A549 (cell line): ENCODE results near the gene GRIN3A.

Source experiments
- CEBPB ChIP-seq, 2 experiments: fragments of >200 bp in 1 of 2; sonication (Bioruptor Twin) in 1 of 2; formaldehyde crosslinking in 1 of 2; IDR thresholded peaks; 2 replicates each; pipeline ENCODE4 v1.6.1; 2012 to 2016
- CTCF ChIP-seq: fragments of >200 bp; sonication (Bioruptor Twin); formaldehyde crosslinking; IDR thresholded peaks from 3 replicates; pipeline ENCODE4 v1.5.1; 2016

- no peak for TF ChIP-seq CTCF
- TF ChIP-seq CEBPB (IDR thresholded peaks at IDR 0.05): no peak
Observed at GRCh38 chr9:101731429-101731828, 7.0 kb downstream of the GRIN3A start.
